Testis (tissue), 3 donors: ENCODE data around the gene TRIM9. TPM values are rescaled to one million over a fixed set of nuclear protein-coding genes. Genes with fewer than 3 reads are reported as not detected.

Experiments used
- DNase-seq: peaks from one replicate; pipeline ENCODE4 v3.0.0-alpha.2; 2019
- H3K27ac ChIP-seq, 2 donors: fragments of 200-600 bp; sonication (generic); one replicate each; pipeline ENCODE4 v1.5.1; 2019
- H3K27me3 ChIP-seq: fragments of 200-600 bp; sonication (generic); one replicate; pipeline ENCODE4 v1.5.1; 2019
- H3K36me3 ChIP-seq: fragments of 200-600 bp; sonication (generic); one replicate; pipeline ENCODE4 v1.5.1; 2017; ENCODE audit warnings: low read depth; ENCODE audit errors: missing control alignments
- H3K4me1 ChIP-seq: fragments of 200-600 bp; sonication (generic); one replicate; pipeline ENCODE4 v1.5.1; 2019
- H3K4me3 ChIP-seq, 2 donors: fragments of 200-600 bp; sonication (generic); one replicate each; pipeline ENCODE4 v1.5.1; 2017 to 2019
- H3K9me3 ChIP-seq: fragments of 200-600 bp; sonication (generic); one replicate; pipeline ENCODE4 v1.5.1; 2017
- POLR2A ChIP-seq: fragments of 450-650 bp; IDR thresholded peaks from one replicate; pipeline ENCODE4 v1.6.1; 2017; ENCODE audit warnings: antibody characterized with exemption, mild to moderate bottlenecking, moderate library complexity
- WGBS, 2 donors: methylation state at CpG; one replicate each; pipeline ENCODE4 v1.1.5; 2018; 5-methylcytosine and 5-hydroxymethylcytosine counted together
- intact Hi-C: fragments of 100-400 bp; cut with DNase I; formaldehyde crosslinking; loops from one replicate; pipeline ENCODE4 v1.15.1; 2023; ENCODE audit warnings: low total_unique reads
- polyA plus RNA-seq: library from polyadenylated mRNA; stranded (reverse); fragments of 350-450 nt; fragmentation: Illumina TruSeq; extraction: RNeasy Lipid Tissue Mini Kit (QIAGEN cat#74804); gene quantifications from one replicate; pipeline ENCODE4 v1.2.3, GENCODE V29; 2014; ENCODE audit warnings: low read depth, low replicate concordance; ENCODE audit not compliant: insufficient read depth
- total RNA-seq, 2 donors: library from RNA; depleted of rRNA; stranded (reverse); fragments of >200 nt; gene quantifications; one replicate each; pipeline ENCODE4 v1.2.3, GENCODE V29; 2016
- TF ChIP-seq, protein P1 (sequence below), 3 experiments: fragments of 450-650 bp in 2 of 3; fragments of 200-600 bp in 1 of 3; sonication (generic) in 1 of 3; IDR thresholded peaks; one replicate each; pipeline ENCODE4 v1.5.1; 2016 to 2019; ENCODE audit warnings: antibody characterized with exemption in 3 of 3, mild to moderate bottlenecking in 2 of 3, moderate library complexity in 1 of 3

Gene TRIM9
- total and polyA plus RNA-seq, 3 donors from 2014 or later: 2.1 to 8.5 (median 6.0) TPM

DNA sequence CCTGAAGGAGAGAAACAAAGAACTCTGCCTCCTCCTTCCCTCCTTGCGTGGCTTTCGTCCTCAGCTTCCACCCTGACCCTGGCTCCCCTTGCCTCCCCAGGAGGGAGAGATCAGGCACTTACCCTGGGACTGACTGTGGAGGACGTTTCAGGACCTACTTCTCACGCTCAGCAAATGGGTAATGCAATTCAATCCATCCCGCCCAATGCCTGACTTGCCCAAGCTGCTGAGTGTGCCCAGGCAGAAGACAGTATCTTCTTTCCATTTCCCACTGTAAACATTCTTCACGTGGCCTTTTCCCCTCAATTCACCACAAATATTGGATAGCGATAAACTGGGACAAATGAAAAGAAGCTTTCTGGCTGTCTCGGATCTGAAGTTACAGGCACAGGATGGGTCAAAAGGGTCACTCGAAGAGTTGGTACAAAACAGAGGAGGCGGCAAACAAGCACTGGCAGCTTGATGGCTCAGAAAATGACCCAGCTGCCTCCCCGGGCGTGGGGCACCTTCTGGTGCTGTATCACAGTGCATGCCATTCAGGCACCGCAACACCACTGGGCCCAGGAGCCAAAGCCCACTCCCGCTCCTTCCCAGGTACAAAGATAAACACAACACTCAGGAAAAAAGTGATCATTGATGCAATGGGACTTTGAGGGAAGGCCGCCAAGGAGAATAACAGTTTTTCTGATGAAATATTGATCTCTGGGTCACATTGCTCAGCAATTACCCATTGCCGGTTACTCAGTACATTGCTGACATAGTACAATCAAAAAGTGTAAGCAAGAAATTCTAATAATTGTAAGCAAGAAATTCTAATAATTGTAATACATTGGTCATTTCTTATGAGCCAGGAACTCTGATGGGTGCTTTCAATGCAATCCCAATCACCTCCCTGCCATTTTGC lies 65.8 kb downstream of the TRIM9 start:
- intact Hi-C loops: no loop called here
- Histone ChIP-seq H3K4me3 (no peak overlapping the region), H3K4me1 (no peaks in the 10 kb centered on the region), H3K27me3 (no peaks in the 10 kb centered on the region), H3K9me3 (no peaks in the 10 kb centered on the region), H3K36me3 (no peaks in the 10 kb centered on the region), H3K27ac (no peak overlapping the region)
- no peak for DNase-seq
- 88 to 89% methylated on average over 16 of the region's 16 CpGs for WGBS, 2 donors
- TF ChIP-seq, protein P1, sequence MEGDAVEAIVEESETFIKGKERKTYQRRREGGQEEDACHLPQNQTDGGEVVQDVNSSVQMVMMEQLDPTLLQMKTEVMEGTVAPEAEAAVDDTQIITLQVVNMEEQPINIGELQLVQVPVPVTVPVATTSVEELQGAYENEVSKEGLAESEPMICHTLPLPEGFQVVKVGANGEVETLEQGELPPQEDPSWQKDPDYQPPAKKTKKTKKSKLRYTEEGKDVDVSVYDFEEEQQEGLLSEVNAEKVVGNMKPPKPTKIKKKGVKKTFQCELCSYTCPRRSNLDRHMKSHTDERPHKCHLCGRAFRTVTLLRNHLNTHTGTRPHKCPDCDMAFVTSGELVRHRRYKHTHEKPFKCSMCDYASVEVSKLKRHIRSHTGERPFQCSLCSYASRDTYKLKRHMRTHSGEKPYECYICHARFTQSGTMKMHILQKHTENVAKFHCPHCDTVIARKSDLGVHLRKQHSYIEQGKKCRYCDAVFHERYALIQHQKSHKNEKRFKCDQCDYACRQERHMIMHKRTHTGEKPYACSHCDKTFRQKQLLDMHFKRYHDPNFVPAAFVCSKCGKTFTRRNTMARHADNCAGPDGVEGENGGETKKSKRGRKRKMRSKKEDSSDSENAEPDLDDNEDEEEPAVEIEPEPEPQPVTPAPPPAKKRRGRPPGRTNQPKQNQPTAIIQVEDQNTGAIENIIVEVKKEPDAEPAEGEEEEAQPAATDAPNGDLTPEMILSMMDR (IDR thresholded peaks at IDR 0.05): no peak
- no peak for TF ChIP-seq POLR2A

GRCh38 chr14:51028361-51028760 lies 66.5 kb downstream of the TRIM9 start:
- H3K4me3 ChIP-seq: no peak overlapping the region
- no peak for TF ChIP-seq POLR2A
- TF ChIP-seq, protein P1 (IDR thresholded peaks at IDR 0.05): no peak
- intact Hi-C loops: no loop called here
- H3K4me1 ChIP-seq: no peaks in the 10 kb centered on the region
- H3K36me3 ChIP-seq: no peaks in the 10 kb centered on the region
- no peak overlapping the region for H3K27ac ChIP-seq
- DNase-seq: no peak
- H3K27me3 ChIP-seq: no peaks in the 10 kb centered on the region
- 77 to 79% methylated on average over 4 of the region's 4 CpGs for WGBS, 2 donors
- no peaks in the 10 kb centered on the region for H3K9me3 ChIP-seq

DNA sequence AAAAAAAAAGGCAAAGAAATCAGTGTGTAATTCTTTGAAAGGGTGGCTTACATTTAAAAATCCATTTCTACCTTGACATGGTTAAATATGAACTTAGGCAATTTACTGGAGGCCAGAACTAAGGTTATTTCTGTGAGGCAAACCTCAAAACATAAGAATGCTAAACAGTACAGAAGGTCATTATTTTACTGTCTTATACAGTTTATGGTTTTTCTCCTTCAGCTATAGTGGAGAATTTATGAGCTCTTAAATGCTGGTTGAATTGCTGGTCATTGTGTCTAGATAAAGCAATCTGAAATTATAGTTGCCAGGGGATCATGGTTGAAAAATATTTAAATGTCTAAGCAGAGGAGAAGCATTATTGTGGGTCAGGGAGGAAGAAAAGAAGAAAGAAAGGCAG lies 70.5 kb downstream of the TRIM9 start:
- no peak for DNase-seq
- Histone ChIP-seq H3K4me3 (no peak overlapping the region), H3K9me3 (no peaks in the 10 kb centered on the region), H3K27me3 (no peaks in the 10 kb centered on the region), H3K27ac (no peak overlapping the region), H3K4me1 (no peaks in the 10 kb centered on the region), H3K36me3 (no peaks in the 10 kb centered on the region)
- intact Hi-C loops: no loop called here
- no peak for TF ChIP-seq POLR2A
- TF ChIP-seq, protein P1 (IDR thresholded peaks at IDR 0.05): no peak

GRCh38 chr14:51023964-51024363 lies 70.9 kb downstream of the TRIM9 start:
- Histone ChIP-seq H3K27me3 (no peaks in the 10 kb centered on the region), H3K9me3 (no peaks in the 10 kb centered on the region), H3K27ac (no peak overlapping the region), H3K36me3 (no peaks in the 10 kb centered on the region), H3K4me1 (no peaks in the 10 kb centered on the region), H3K4me3 (no peak overlapping the region)
- no peak for DNase-seq
- no peak for TF ChIP-seq POLR2A
- TF ChIP-seq, protein P1 (IDR thresholded peaks at IDR 0.05): no peak
- WGBS, 2 donors: 84 to 90% methylated on average over 3 of the region's 3 CpGs
- intact Hi-C loops: no loop called here

GRCh38 chr14:51022769-51023168 lies 72.1 kb downstream of the TRIM9 start:
- 88 to 95% methylated on average over 4 of the region's 4 CpGs for WGBS, 2 donors

More at GRCh38 chr14:51022769-51023168, 72.1 kb downstream of the TRIM9 start:
- no peaks in the 10 kb centered on the region for H3K4me1 ChIP-seq
- no peaks in the 10 kb centered on the region for H3K36me3 ChIP-seq
- no peak overlapping the region for H3K4me3 ChIP-seq
- intact Hi-C loops: no loop called here
- no peaks in the 10 kb centered on the region for H3K9me3 ChIP-seq
- H3K27me3 ChIP-seq: no peaks in the 10 kb centered on the region
- no peak for DNase-seq
- TF ChIP-seq, protein P1 (IDR thresholded peaks at IDR 0.05): no peak
- TF ChIP-seq POLR2A: no peak
- H3K27ac ChIP-seq: no peak overlapping the region
